ENCODE measurements around the gene GRIN1. TPM values are rescaled to one million over a fixed set of nuclear protein-coding genes. Genes with fewer than 3 reads are reported as not detected.

The GRIN1 gene
- total and polyA plus RNA-seq, 2 of the 8 experiments (the other 6 are each of a cell fraction or from before 2014, with no cell fraction given): 0.48 to 2.1 TPM

DNA sequence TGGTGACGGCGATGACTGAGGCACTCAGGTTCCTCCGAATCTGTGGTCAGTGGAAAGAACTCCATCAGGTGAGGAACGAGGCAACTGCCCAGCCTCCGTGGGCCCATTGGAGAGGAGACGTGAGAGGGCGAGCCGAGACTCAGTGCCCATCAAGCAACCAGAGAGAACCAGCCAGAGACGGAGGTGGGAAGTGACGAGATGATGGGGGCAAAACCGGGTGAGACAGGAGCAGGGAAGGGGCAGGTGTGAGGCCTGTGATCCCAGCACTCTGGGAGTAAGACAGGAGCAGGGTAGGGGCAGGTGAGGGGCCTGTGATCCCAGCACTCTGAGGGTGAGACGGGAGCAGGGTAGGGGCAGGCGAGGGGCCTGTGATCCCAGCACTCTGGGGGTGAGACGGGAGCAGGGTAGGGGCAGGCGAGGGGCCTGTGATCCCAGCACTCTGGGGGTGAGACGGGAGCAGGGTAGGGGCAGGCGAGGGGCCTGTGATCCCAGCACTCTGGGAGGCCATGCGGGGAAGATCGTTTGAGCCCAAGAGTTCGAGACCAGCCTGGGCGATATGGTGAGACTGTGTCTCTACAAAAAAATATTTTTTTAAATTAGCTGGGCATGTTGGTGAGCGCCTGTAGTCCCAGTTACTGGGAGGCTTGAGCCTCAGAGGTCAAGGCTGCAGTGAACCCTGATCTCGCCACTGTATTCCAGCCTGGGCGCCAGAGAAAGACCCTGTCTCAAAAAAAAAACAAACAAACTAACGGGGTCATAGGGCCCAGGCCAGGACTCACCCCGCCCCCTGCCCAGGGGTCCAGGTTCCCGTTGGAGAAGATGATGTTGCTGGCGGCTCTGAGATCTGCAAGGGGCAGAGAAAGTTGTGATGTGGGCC lies 27.8 kb upstream of the GRIN1 start (continued):
- TF ChIP-seq, protein P1, sequence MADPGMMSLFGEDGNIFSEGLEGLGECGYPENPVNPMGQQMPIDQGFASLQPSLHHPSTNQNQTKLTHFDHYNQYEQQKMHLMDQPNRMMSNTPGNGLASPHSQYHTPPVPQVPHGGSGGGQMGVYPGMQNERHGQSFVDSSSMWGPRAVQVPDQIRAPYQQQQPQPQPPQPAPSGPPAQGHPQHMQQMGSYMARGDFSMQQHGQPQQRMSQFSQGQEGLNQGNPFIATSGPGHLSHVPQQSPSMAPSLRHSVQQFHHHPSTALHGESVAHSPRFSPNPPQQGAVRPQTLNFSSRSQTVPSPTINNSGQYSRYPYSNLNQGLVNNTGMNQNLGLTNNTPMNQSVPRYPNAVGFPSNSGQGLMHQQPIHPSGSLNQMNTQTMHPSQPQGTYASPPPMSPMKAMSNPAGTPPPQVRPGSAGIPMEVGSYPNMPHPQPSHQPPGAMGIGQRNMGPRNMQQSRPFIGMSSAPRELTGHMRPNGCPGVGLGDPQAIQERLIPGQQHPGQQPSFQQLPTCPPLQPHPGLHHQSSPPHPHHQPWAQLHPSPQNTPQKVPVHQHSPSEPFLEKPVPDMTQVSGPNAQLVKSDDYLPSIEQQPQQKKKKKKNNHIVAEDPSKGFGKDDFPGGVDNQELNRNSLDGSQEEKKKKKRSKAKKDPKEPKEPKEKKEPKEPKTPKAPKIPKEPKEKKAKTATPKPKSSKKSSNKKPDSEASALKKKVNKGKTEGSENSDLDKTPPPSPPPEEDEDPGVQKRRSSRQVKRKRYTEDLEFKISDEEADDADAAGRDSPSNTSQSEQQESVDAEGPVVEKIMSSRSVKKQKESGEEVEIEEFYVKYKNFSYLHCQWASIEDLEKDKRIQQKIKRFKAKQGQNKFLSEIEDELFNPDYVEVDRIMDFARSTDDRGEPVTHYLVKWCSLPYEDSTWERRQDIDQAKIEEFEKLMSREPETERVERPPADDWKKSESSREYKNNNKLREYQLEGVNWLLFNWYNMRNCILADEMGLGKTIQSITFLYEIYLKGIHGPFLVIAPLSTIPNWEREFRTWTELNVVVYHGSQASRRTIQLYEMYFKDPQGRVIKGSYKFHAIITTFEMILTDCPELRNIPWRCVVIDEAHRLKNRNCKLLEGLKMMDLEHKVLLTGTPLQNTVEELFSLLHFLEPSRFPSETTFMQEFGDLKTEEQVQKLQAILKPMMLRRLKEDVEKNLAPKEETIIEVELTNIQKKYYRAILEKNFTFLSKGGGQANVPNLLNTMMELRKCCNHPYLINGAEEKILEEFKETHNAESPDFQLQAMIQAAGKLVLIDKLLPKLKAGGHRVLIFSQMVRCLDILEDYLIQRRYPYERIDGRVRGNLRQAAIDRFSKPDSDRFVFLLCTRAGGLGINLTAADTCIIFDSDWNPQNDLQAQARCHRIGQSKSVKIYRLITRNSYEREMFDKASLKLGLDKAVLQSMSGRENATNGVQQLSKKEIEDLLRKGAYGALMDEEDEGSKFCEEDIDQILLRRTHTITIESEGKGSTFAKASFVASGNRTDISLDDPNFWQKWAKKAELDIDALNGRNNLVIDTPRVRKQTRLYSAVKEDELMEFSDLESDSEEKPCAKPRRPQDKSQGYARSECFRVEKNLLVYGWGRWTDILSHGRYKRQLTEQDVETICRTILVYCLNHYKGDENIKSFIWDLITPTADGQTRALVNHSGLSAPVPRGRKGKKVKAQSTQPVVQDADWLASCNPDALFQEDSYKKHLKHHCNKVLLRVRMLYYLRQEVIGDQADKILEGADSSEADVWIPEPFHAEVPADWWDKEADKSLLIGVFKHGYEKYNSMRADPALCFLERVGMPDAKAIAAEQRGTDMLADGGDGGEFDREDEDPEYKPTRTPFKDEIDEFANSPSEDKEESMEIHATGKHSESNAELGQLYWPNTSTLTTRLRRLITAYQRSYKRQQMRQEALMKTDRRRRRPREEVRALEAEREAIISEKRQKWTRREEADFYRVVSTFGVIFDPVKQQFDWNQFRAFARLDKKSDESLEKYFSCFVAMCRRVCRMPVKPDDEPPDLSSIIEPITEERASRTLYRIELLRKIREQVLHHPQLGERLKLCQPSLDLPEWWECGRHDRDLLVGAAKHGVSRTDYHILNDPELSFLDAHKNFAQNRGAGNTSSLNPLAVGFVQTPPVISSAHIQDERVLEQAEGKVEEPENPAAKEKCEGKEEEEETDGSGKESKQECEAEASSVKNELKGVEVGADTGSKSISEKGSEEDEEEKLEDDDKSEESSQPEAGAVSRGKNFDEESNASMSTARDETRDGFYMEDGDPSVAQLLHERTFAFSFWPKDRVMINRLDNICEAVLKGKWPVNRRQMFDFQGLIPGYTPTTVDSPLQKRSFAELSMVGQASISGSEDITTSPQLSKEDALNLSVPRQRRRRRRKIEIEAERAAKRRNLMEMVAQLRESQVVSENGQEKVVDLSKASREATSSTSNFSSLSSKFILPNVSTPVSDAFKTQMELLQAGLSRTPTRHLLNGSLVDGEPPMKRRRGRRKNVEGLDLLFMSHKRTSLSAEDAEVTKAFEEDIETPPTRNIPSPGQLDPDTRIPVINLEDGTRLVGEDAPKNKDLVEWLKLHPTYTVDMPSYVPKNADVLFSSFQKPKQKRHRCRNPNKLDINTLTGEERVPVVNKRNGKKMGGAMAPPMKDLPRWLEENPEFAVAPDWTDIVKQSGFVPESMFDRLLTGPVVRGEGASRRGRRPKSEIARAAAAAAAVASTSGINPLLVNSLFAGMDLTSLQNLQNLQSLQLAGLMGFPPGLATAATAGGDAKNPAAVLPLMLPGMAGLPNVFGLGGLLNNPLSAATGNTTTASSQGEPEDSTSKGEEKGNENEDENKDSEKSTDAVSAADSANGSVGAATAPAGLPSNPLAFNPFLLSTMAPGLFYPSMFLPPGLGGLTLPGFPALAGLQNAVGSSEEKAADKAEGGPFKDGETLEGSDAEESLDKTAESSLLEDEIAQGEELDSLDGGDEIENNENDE (IDR thresholded peaks at IDR 0.05; ENCODE audit: insufficient replicate concordance, low read length): no peak
- TF ChIP-seq TBP (IDR thresholded peaks at IDR 0.05; ENCODE audit: low read depth, low read length) (no peak), MAFK (IDR thresholded peaks at IDR 0.05; ENCODE audit: low read depth, low read length) (no peak), SP4 (IDR thresholded peaks at IDR 0.05; ENCODE audit: low read length) (no peak), SIRT6 (IDR thresholded peaks at IDR 0.05; ENCODE audit: low read length) (no peak), GTF2F1 (IDR thresholded peaks at IDR 0.05; ENCODE audit: borderline replicate concordance, low read depth, low read length) (no peak), POU5F1 (IDR thresholded peaks at IDR 0.05; ENCODE audit: low read depth, low read length) (no peak), TEAD4 (IDR thresholded peaks at IDR 0.05; ENCODE audit: low read depth, low read length) (no peak), SIN3A (conservative IDR thresholded peaks at IDR 0.05 in 1 of 2, IDR thresholded peaks at IDR 0.05 in 1 of 2; ENCODE audit: low read depth in 1 of 2, low read length in 2 of 2) (no peak)
- TF ChIP-seq, protein P2, sequence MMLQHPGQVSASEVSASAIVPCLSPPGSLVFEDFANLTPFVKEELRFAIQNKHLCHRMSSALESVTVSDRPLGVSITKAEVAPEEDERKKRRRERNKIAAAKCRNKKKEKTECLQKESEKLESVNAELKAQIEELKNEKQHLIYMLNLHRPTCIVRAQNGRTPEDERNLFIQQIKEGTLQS (IDR thresholded peaks at IDR 0.05; ENCODE audit: insufficient read depth, low read depth, low read length): no peak

Data from H1 (cell line).